H7 (cell line): ENCODE data around the gene SLC25A28. TPM values are rescaled to one million over a fixed set of nuclear protein-coding genes. Genes with fewer than 3 reads are reported as not detected.

Source experiments
- DNase-seq: peaks from one replicate; pipeline ENCODE4 v3.0.0; 2012
- H3K27me3 ChIP-seq: 2 replicates; pipeline ENCODE4 v1.6.0; 2011; ENCODE audit warnings: mild to moderate bottlenecking, low read length; ENCODE audit not compliant: control insufficient read depth, insufficient read depth
- H3K36me3 ChIP-seq: replicated peaks from 2 replicates; pipeline ENCODE4 v1.5.1; 2011; ENCODE audit warnings: low read length; ENCODE audit not compliant: control insufficient read depth, insufficient read depth
- H3K4me3 ChIP-seq: 2 replicates; pipeline ENCODE4 v1.5.1; 2011; ENCODE audit warnings: low read depth, mild to moderate bottlenecking, control low read depth, low read length, moderate library complexity; ENCODE audit not compliant: insufficient read depth
- total RNA-seq: library from RNA; depleted of rRNA; stranded (reverse); fragments of >200 nt; shearing (Covaris generic); gene quantifications from 2 replicates; pipeline ENCODE4 v1.2.3, GENCODE V29; 2014; rRNA removed

Gene SLC25A28
- total RNA-seq, 1 experiment from 2014 or later = 24.0 TPM

DNA sequence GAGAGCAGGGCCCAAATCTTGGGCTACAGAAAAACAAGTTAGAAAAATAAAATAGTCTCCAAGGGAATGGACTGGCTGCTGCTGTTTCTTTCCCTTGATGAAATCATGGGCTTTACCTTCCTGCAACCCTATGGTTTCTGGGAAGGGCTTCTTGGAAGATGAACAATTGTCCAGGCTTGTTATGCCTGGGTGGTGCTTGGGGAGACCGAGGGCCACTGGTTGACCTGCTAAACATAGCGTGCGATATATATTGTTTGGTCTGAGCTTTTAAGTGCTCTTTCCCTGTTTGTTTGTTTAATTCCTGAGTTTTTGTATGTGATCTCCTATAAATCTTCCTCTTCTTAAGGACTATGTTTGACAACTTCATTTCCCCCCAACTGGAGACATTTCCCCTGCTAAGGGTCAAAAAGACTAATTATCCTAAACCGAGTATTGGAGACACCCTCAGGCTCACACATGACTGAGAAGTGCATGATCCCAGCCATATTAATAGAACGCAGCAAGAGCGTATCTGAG lies 37.9 kb downstream of the SLC25A28 start:
- Histone ChIP-seq H3K27me3 (no peaks in the 10 kb centered on the region), H3K36me3 (no peaks in the 10 kb centered on the region), H3K4me3 (no peak overlapping the region)
- DNase-seq = no peak

DNA sequence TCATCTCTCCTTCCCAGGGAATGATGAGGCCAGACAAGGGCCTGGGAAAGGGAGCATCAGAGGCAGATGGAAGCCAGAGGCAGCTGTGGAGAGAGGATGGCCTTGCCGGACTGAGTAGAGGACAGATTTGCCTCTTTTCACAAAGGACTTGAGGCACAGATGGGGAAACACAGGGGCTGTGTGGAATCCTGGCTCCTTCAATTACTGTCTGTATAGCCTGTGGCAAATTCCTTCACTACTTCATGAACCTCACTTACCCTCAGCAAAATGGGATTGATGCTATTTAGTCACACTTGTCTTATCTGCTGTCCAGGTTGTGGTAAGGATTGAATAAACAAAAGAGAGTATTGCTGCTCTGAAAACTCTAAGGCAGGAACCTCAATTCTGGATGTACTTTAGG lies 40.3 kb downstream of the SLC25A28 start:
- no peak for DNase-seq
- no peak overlapping the region for H3K4me3 ChIP-seq

DNA sequence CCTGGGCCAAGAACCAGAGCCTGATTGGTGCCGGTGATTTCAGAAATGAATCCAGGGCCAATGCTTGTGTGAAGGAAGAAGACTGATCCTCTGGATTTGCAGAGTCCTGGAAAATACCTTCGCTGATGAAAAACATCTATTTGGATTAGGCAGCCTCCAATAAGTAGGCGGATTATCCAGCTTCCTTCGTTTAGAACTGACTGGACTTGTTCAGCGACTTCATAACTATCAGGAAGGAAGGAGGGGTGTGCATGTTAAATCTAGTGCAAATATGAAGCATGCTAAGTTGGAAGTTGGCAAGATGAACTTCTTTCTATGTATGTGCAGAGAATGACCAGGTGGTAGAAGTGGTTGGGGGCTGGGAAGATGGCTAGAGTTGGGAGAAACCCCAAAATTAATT lies 46.4 kb downstream of the SLC25A28 start:
- H3K36me3 ChIP-seq = no peaks in the 10 kb centered on the region
- DNase-seq = no peak
- H3K4me3 ChIP-seq = no peak overlapping the region
- H3K27me3 ChIP-seq = no peaks in the 10 kb centered on the region

More for the DNA sequence above, 40.3 kb downstream of the SLC25A28 start:
- Histone ChIP-seq H3K36me3 (no peaks in the 10 kb centered on the region), H3K27me3 (no peaks in the 10 kb centered on the region)

DNA sequence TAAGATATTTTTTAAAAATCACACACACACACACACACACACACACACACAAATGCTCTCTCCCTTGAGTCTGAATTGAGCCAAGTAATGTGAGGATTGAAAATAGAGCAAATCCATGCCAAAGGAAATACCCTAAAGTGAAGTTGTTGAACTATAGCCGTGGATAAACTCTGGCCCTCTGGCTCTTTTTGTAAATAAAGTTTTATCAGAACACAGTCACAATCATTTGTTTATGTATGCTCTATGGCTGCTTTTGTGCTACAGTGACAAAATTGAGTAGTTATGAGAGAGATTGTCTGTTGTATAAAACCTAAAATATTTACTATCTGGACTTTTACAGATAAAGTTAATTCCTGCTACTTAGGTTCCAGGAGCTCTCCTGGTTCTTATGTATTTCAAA lies 48.4 kb downstream of the SLC25A28 start:
- H3K27me3 ChIP-seq = no peaks in the 10 kb centered on the region
- H3K36me3 ChIP-seq = no peaks in the 10 kb centered on the region
- H3K4me3 ChIP-seq = no peak overlapping the region
- no peak for DNase-seq

DNA sequence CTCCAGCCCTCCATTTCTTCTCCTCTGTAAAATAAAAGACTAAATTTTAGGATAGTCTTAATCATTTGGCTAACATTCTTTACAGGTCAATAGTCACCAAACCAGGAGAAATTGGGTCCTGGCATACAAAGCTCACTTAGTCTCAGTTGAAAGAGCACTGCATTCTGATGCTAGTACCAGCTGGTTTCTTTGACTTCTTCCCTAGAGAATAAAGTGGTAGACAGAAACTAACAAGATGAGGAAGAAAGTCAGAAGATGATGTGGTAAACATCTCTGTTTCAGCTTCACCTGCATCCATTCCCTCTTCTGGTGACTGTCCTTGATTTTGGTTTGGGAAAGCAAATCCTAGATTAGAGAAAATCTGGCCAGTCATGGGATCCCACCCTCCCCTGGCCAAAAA lies 50.3 kb downstream of the SLC25A28 start:
- Histone ChIP-seq H3K27me3 (no peaks in the 10 kb centered on the region), H3K36me3 (no peaks in the 10 kb centered on the region), H3K4me3 (no peak overlapping the region)
- DNase-seq = no peak

DNA sequence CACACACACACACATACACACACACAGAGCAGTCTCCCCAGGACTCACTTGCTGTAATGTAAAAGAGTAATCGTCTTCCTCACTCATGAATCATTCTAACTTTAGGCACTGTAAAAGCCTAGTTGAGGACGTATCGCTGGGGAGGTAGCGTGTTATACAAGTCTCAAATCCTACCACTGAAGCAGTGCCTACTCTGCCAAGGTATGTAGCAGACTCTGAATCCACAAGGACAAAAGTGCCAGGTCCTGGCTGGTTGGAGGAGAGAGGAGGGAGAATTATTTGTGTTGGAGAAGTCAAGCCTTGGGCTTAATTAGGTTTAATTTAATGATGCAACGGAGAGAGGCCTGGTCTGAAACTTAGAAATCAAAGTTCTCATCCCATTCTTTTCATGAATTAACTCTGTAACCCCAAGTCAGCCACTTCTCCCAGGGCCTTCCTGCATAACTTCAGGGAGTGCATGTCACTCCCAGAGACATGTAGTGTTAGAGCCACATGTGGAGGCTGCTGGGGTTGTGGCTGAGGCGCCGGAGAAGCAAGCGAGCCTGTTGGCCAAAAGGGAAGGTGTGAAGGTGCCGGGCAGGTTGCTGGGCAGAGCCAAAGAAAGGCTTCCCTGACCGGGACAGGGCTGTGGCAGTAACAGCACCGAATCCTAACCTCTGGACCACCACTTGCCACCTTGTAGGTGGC lies 50.8 kb downstream of the SLC25A28 start:
- Histone ChIP-seq H3K36me3 (no peaks in the 10 kb centered on the region), H3K27me3 (no peaks in the 10 kb centered on the region), H3K4me3 (no peak overlapping the region)
- no peak for DNase-seq

DNA sequence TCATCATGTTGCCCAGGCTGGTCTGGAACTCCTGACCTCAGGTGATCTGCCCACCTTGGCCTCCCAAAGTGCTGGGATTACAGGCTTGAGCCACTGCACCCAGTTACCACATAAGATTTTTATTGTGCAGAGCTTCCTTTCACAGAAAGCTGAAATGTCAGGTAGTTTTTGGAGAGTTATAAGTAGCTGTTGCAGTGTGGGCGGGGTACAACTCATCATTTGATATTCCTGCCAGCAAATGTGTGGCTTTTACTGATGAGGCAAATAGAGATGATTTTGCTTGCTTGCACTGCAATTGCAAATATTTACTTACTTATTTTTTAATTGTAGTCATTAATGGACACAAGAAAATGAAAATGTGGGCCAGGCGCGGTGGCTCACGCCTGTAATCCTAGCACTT lies 55.1 kb downstream of the SLC25A28 start:
- no peak for DNase-seq
- Histone ChIP-seq H3K27me3 (no peaks in the 10 kb centered on the region), H3K4me3 (no peak overlapping the region), H3K36me3 (no peaks in the 10 kb centered on the region)

DNA sequence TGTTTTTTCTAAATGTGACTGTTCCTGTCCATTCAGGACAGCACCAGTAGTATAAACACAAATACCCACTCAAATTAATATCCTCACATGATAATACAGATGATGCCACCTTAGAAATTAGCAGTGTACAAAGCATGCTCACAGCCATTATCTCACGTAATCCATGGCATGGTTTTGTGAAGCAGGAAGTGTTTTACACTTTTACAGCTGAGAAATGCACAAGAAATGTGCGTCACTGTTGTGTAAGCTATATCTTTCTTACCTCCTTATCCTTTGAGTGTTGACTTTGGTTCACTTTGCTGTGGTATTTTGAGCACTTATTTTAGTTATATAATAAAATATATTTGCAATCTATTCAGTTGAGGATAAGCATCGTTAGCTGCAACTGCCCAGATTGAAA lies 55.9 kb downstream of the SLC25A28 start:
- no peak for DNase-seq
- no peaks in the 10 kb centered on the region for H3K36me3 ChIP-seq
- no peak overlapping the region for H3K4me3 ChIP-seq
- H3K27me3 ChIP-seq = no peaks in the 10 kb centered on the region

DNA sequence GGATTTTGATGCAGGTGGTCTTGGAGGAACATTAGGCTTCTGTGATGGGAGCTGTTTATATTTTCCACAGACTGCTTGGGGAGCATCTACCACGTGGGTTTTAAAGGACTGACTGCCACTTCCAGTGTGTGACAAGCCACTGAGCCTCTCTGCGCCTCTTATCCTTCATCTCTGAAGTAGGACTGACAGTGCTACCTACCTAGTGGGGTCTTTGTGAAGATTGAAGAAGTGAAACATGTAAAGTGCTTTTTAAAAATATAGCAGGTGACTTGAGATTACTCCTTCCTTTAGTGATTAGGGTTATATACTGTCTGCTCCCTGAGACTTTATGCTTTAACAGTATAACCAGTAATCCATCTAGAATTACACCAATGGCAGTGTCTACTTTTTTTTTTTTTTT lies 57.6 kb downstream of the SLC25A28 start:
- Histone ChIP-seq H3K36me3 (no peaks in the 10 kb centered on the region), H3K27me3 (no peaks in the 10 kb centered on the region), H3K4me3 (no peak overlapping the region)
- DNase-seq = no peak

Other genes starting within 250 kb of the SLC25A28 start
- gene GOT1, start 189.8 kb downstream of the SLC25A28 start, total RNA-seq = 35.4 and 48.2 TPM in 2 replicates
- not detected in 2 replicates for gene NKX2-3, start 87.5 kb downstream of the SLC25A28 start, total RNA-seq
- gene ENTPD7, start 39.1 kb upstream of the SLC25A28 start, total RNA-seq = 8.2 and 8.6 TPM in 2 replicates
- gene COX15, start 111.7 kb upstream of the SLC25A28 start, total RNA-seq = 41.7 and 58.4 TPM in 2 replicates
- gene CUTC, start 111.8 kb upstream of the SLC25A28 start, total RNA-seq = 23.6 and 29.4 TPM in 2 replicates
- 0.14 and 0.44 TPM in 2 replicates for gene ABCC2, start 162.2 kb upstream of the SLC25A28 start, total RNA-seq